DND-41 (cell line): ENCODE data around the gene SUPT16H.

Source experiments
- EZH2 ChIP-seq: IDR thresholded peaks from 3 replicates; pipeline ENCODE4 v1.6.1; 2012; ENCODE audit warnings: borderline replicate concordance, low read depth, mild to moderate bottlenecking, moderate library complexity, low read length, inconsistent platforms; ENCODE audit not compliant: severe bottlenecking
- TF ChIP-seq, protein P1 (sequence below): IDR thresholded peaks from 2 replicates; pipeline ENCODE4 v1.5.1; 2012; ENCODE audit warnings: borderline replicate concordance, low read length, moderate library complexity, mild to moderate bottlenecking; ENCODE audit not compliant: poor library complexity, severe bottlenecking; ENCODE audit errors: extremely low read depth

DNA sequence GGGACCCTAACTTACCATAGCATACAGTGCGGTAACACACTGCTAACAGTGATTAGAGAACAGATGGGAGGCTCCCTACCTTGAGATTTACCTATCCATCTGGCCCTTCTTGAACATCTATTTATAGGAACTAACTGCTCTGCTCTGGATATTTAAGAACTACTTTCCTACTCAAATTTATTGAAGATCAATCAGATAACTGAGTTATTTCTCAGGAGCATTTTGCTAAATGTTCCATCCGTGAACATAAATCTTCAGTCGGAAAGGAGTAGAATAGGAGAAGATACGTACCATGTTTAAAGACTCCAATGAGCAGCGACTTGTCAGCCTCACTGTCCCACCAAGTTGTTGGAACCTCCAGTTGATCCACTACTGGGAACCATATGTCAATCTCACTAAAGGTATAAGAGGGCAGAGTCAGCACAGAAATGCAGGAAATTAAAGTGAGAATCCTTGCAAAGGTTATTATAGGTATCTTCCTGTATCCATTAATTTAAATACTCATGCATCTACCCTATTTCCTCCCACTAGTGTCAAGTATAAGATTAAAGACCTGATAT lies 15.6 kb upstream of the SUPT16H start:
- TF ChIP-seq, protein P1, sequence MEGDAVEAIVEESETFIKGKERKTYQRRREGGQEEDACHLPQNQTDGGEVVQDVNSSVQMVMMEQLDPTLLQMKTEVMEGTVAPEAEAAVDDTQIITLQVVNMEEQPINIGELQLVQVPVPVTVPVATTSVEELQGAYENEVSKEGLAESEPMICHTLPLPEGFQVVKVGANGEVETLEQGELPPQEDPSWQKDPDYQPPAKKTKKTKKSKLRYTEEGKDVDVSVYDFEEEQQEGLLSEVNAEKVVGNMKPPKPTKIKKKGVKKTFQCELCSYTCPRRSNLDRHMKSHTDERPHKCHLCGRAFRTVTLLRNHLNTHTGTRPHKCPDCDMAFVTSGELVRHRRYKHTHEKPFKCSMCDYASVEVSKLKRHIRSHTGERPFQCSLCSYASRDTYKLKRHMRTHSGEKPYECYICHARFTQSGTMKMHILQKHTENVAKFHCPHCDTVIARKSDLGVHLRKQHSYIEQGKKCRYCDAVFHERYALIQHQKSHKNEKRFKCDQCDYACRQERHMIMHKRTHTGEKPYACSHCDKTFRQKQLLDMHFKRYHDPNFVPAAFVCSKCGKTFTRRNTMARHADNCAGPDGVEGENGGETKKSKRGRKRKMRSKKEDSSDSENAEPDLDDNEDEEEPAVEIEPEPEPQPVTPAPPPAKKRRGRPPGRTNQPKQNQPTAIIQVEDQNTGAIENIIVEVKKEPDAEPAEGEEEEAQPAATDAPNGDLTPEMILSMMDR, result no peak
- no peak for TF ChIP-seq EZH2
